H9 (cell line): ENCODE data around the gene SHLD2. TPM values are rescaled to one million over a fixed set of nuclear protein-coding genes. Genes with fewer than 3 reads are reported as not detected.
"Not testable (repeated sequence)": the region's sequence is repeated elsewhere in the genome, so short reads cannot be mapped to it uniquely, and the experiment has no call there.

Experiments used
- DNase-seq: peaks from one replicate; pipeline ENCODE4 v3.0.0-alpha.2; 2017
- H2AFZ ChIP-seq: one replicate; pipeline ENCODE4 v1.6.1; 2013; ENCODE audit warnings: mild to moderate bottlenecking, low read length, control low read depth, moderate library complexity
- H2AK5ac ChIP-seq: 2 replicates; pipeline ENCODE4 v1.6.1; 2013; ENCODE audit warnings: low read length, control low read depth, mixed read lengths; ENCODE audit not compliant: insufficient read length
- H2BK120ac ChIP-seq: one replicate; pipeline ENCODE4 v1.6.1; 2013; ENCODE audit warnings: low read depth, mild to moderate bottlenecking, low read length, control low read depth, inconsistent platforms; ENCODE audit not compliant: poor library complexity, severe bottlenecking
- H2BK12ac ChIP-seq: 2 replicates; pipeline ENCODE4 v1.6.1; 2013; ENCODE audit warnings: low read length, control low read depth, mixed read lengths, low read depth; ENCODE audit not compliant: insufficient read length
- H2BK15ac ChIP-seq: 2 replicates; pipeline ENCODE4 v1.6.1; 2013; ENCODE audit warnings: low read depth, low read length, control low read depth
- H2BK20ac ChIP-seq: one replicate; pipeline ENCODE4 v1.6.1; 2013; ENCODE audit warnings: low read depth, mild to moderate bottlenecking, low read length, control low read depth, inconsistent platforms; ENCODE audit not compliant: poor library complexity, severe bottlenecking
- H2BK5ac ChIP-seq: 2 replicates; pipeline ENCODE4 v1.6.1; 2013; ENCODE audit warnings: low read length, control low read depth, mixed read lengths; ENCODE audit not compliant: insufficient read length
- H3K14ac ChIP-seq: 2 replicates; pipeline ENCODE4 v1.6.1; 2013; ENCODE audit warnings: low read length, control low read depth; ENCODE audit not compliant: insufficient read depth
- H3K18ac ChIP-seq: 2 replicates; pipeline ENCODE4 v1.6.1; 2013; ENCODE audit warnings: low read depth, mild to moderate bottlenecking, mixed read lengths, low read length, control low read depth; ENCODE audit not compliant: insufficient read length
- H3K23ac ChIP-seq: 2 replicates; pipeline ENCODE4 v1.6.1; 2013; ENCODE audit warnings: low read length, control low read depth, mixed read lengths, low read depth; ENCODE audit not compliant: insufficient read length
- H3K23me2 ChIP-seq: 2 replicates; pipeline ENCODE4 v1.6.1; 2013; ENCODE audit warnings: low read depth, mild to moderate bottlenecking, mixed read lengths, low read length, control low read depth; ENCODE audit not compliant: insufficient read length, poor library complexity, severe bottlenecking
- H3K27ac ChIP-seq: 2 replicates; pipeline ENCODE4 v1.5.1; 2013; ENCODE audit warnings: low read length, control low read depth, mixed read lengths, low read depth; ENCODE audit not compliant: insufficient read length
- H3K27me3 ChIP-seq: 2 replicates; pipeline ENCODE4 v1.6.1; 2013; ENCODE audit warnings: low read length, control low read depth, inconsistent platforms; ENCODE audit not compliant: insufficient read depth
- H3K4ac ChIP-seq: 2 replicates; pipeline ENCODE4 v1.6.1; 2013; ENCODE audit warnings: low read depth, mild to moderate bottlenecking, control low read depth, inconsistent platforms, low read length, moderate library complexity
- H3K4me1 ChIP-seq: 2 replicates; pipeline ENCODE4 v1.6.1; 2013; ENCODE audit warnings: low read length, control low read depth, inconsistent platforms; ENCODE audit not compliant: insufficient read depth
- H3K4me2 ChIP-seq: 2 replicates; pipeline ENCODE4 v1.6.1; 2013; ENCODE audit warnings: low read length, control low read depth, mixed read lengths; ENCODE audit not compliant: insufficient read length, insufficient read depth
- H3K56ac ChIP-seq: 2 replicates; pipeline ENCODE4 v1.6.1; 2013; ENCODE audit warnings: low read depth, mild to moderate bottlenecking, mixed read lengths, low read length, control low read depth; ENCODE audit not compliant: insufficient read length
- H3K79me1 ChIP-seq: 2 replicates; pipeline ENCODE4 v1.6.1; 2013; ENCODE audit warnings: low read depth, mild to moderate bottlenecking, moderate library complexity, low read length, control low read depth, inconsistent platforms; ENCODE audit not compliant: insufficient read depth, poor library complexity, severe bottlenecking
- H3K79me2 ChIP-seq: 2 replicates; pipeline ENCODE4 v1.6.1; 2013; ENCODE audit warnings: low read length, control low read depth, inconsistent platforms; ENCODE audit not compliant: insufficient read depth
- H3K9ac ChIP-seq: 2 replicates; pipeline ENCODE4 v1.6.1; 2013; ENCODE audit warnings: low read length, control low read depth, mixed read lengths; ENCODE audit not compliant: insufficient read length; ENCODE audit errors: extremely low read depth
- H3K9me3 ChIP-seq: one replicate; pipeline ENCODE4 v1.6.1; 2013; ENCODE audit warnings: low read depth, low read length, inconsistent platforms; ENCODE audit not compliant: control insufficient read depth
- H3T11ph ChIP-seq: one replicate; pipeline ENCODE4 v1.6.1; 2013; ENCODE audit warnings: mild to moderate bottlenecking, low read length, control low read depth, inconsistent platforms
- H4K20me1 ChIP-seq: one replicate; pipeline ENCODE4 v1.6.1; 2013; ENCODE audit not compliant: control insufficient read depth, insufficient read length, insufficient read depth
- H4K5ac ChIP-seq: 2 replicates; pipeline ENCODE4 v1.6.1; 2013; ENCODE audit warnings: low read depth, mild to moderate bottlenecking, mixed read lengths, low read length, control low read depth; ENCODE audit not compliant: insufficient read length
- H4K8ac ChIP-seq: replicated peaks from 2 replicates; pipeline ENCODE4 v1.6.1; 2013; ENCODE audit warnings: low read length, control low read depth, mixed read lengths, low read depth; ENCODE audit not compliant: insufficient read length
- H4K91ac ChIP-seq: 2 replicates; pipeline ENCODE4 v1.6.1; 2013; ENCODE audit warnings: low read depth, mild to moderate bottlenecking, moderate library complexity, mixed read lengths, low read length, control low read depth; ENCODE audit not compliant: insufficient read length
- H3K27ac Mint-ChIP-seq, 3 experiments: 2 replicates in 2 of 3; 3 replicates in 1 of 3; pipeline ENCODE4 v1.8.0; 2020 to 2021; ENCODE audit warnings: mixed read lengths in 3 of 3, mild to moderate bottlenecking in 1 of 3, moderate library complexity in 1 of 3
- H3K27me3 Mint-ChIP-seq: 2 replicates; pipeline ENCODE4 v1.8.0; 2021; ENCODE audit warnings: low read depth, mild to moderate bottlenecking, moderate library complexity, mixed read lengths
- H3K36me3 Mint-ChIP-seq, 3 experiments: 2 replicates in 2 of 3; 3 replicates in 1 of 3; pipeline ENCODE4 v1.8.0; 2020 to 2021; ENCODE audit warnings: low read depth in 3 of 3, mixed read lengths in 3 of 3; ENCODE audit not compliant: insufficient read depth in 1 of 3
- H3K4me1 Mint-ChIP-seq, 2 experiments: 2 replicates each; pipeline ENCODE4 v1.8.0; 2020; ENCODE audit warnings: mixed read lengths in 2 of 2
- H3K4me3 Mint-ChIP-seq, 2 experiments: 2 replicates in 1 of 2; 3 replicates in 1 of 2; pipeline ENCODE4 v1.8.0; 2020 to 2021; ENCODE audit warnings: mild to moderate bottlenecking in 2 of 2, mixed read lengths in 2 of 2, moderate library complexity in 1 of 2
- H3K9me3 Mint-ChIP-seq, 2 experiments: 2 replicates in 1 of 2; 3 replicates in 1 of 2; pipeline ENCODE4 v1.8.0; 2020; ENCODE audit warnings: mild to moderate bottlenecking in 2 of 2, mixed read lengths in 2 of 2, moderate library complexity in 1 of 2
- WGBS: extraction: QIAGEN DNeasy Blood & Tissue Kit; methylation state at CpG from one replicate; pipeline ENCODE4 v1.1.7; 2013; ENCODE audit warnings: missing lambda C conversion rate, low lambda C conversion rate, mixed read lengths; ENCODE audit not compliant: insufficient read length; ENCODE audit errors: extremely low coverage; 5-methylcytosine and 5-hydroxymethylcytosine counted together
- total RNA-seq: library from RNA; stranded (reverse); gene quantifications from 2 replicates; pipeline ENCODE4 v1.2.1, GENCODE V29; 2021

The SHLD2 gene
- total RNA-seq, 1 experiment from 2014 or later = 27.8 TPM

DNA sequence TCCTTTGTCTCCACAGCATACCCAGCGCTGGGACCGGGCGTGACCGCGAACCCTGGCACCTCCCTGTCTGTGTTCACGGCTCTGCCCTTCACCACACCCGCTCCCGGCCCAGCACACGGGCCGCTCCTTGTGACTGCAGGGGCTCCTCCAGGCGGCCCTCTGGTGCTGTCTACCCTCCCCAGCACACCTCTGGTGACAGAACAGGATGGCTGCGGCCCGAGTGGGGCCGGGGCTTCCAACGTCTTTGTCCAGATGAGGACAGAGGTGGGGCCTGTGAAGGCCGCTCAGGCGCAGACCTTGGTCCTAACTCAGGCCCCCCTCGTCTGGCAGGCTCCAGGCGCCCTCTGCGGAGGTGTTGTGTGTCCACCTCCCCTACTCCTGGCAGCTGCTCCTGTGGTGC is 133.2 kb downstream of the SHLD2 start:
- H4K8ac ChIP-seq, H2AK5ac ChIP-seq, H4K91ac ChIP-seq, H3K14ac ChIP-seq, H3T11ph ChIP-seq, H3K9me3 ChIP-seq, H3K27me3 ChIP-seq, H2AFZ ChIP-seq, H3K4ac ChIP-seq, H3K4me1 Mint-ChIP-seq, H3K23me2 ChIP-seq, H3K4me1 ChIP-seq, H3K56ac ChIP-seq, H3K27ac Mint-ChIP-seq, H2BK5ac ChIP-seq, H3K79me1 ChIP-seq, H3K79me2 ChIP-seq, H3K18ac ChIP-seq, H3K9ac ChIP-seq, H3K27ac ChIP-seq, H2BK20ac ChIP-seq, H3K4me2 ChIP-seq, H2BK12ac ChIP-seq, H3K23ac ChIP-seq, H4K20me1 ChIP-seq, H3K36me3 Mint-ChIP-seq, H3K4me3 Mint-ChIP-seq, H4K5ac ChIP-seq, H2BK120ac ChIP-seq, H3K9me3 Mint-ChIP-seq, H2BK15ac ChIP-seq, DNase-seq, H3K27me3 Mint-ChIP-seq: not testable (repeated sequence)
- no CpG with 5 or more reads among the region's 20 CpGs for WGBS

DNA sequence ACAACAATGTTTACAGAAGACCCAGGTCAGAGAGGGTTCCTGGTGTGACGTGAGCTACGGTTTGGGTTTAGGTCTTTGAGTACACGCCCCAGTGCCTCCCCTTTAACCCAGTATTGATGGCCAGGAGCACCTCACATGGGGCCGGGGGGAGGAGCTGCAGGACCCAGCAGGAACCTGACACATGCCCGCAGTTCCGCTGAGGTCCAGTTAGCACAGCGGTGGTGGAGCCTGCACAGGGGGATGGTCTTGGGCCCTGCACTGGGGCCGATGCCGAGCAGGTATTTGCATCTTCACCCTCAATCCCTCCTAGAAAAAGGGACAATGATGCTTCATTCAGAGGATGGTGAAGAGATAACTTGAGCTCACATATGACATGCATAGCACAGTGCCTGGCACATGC is 134.2 kb downstream of the SHLD2 start:
- H2AK5ac ChIP-seq, H2BK5ac ChIP-seq, H2BK120ac ChIP-seq, H3K9ac ChIP-seq, H3K23me2 ChIP-seq, H3K4me2 ChIP-seq, H4K5ac ChIP-seq, H3K79me1 ChIP-seq, H3T11ph ChIP-seq, H3K14ac ChIP-seq, H3K56ac ChIP-seq, H3K36me3 Mint-ChIP-seq, H3K27ac ChIP-seq, H3K4me1 Mint-ChIP-seq, H4K91ac ChIP-seq, H3K27me3 Mint-ChIP-seq, H2BK15ac ChIP-seq, H3K4me3 Mint-ChIP-seq, H3K23ac ChIP-seq, H2BK20ac ChIP-seq, H3K9me3 Mint-ChIP-seq, H3K27ac Mint-ChIP-seq, H4K20me1 ChIP-seq, H3K4me1 ChIP-seq, H3K18ac ChIP-seq, H4K8ac ChIP-seq, H3K4ac ChIP-seq, H3K27me3 ChIP-seq, H3K9me3 ChIP-seq, H2BK12ac ChIP-seq, H2AFZ ChIP-seq, H3K79me2 ChIP-seq: not testable (repeated sequence)
- no CpG with 5 or more reads among the region's 9 CpGs for WGBS
- DNase-seq = peak; percentile 22
